Stimulated activated CD4-positive, alpha-beta T cell treated with anti-CD3 and anti-CD28 coated beads, Interleukin-1b, Interleukin-23, amount 100 ng/mL, for 4 hours (primary cell): Measurements from ENCODE around the gene SMIM10L1.

Source experiments
- DNase-seq, 2 donors: peaks; one replicate each; pipeline ENCODE4 v3.0.0-alpha.2; 2020; ENCODE audit warnings: low read depth in 2 of 2

Gene SMIM10L1

GRCh38 chr12:11171145-11171968 lies at the start of gene SMIM10L1:
Gene SMIM10L1, plus strand, starts transcription at chr12:11171194. Its CDS starts 163 bp downstream, at chr12:11171357.
- DNase-seq = peak; percentile 76 to 79

GRCh38 chr12:11130382-11130781 lies 40.6 kb upstream of the SMIM10L1 start:
- DNase-seq = no peak

- DNase-seq = no peak
These were observed 40.0 kb upstream of the SMIM10L1 start for GRCh38 chr12:11130999-11131398.

DNA sequence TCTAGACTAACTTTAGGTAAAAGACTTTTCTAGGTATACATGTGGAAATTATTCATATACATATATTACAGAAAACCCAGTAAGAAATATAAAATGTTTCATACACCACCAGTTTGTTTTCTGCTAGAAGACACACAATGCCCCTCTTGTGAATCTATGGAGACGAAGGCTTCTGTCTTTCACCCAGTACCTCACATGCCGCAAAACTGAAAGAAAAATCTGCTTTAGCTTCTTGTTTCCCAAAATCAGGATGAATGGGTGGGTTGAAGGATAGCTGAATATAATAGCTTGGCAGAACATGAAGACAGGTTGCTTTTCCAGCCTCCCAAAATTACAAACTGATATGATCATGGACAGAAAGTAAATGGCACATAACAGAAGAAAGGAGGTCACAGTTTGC lies 37.8 kb upstream of the SMIM10L1 start:
- no peak for DNase-seq

DNA sequence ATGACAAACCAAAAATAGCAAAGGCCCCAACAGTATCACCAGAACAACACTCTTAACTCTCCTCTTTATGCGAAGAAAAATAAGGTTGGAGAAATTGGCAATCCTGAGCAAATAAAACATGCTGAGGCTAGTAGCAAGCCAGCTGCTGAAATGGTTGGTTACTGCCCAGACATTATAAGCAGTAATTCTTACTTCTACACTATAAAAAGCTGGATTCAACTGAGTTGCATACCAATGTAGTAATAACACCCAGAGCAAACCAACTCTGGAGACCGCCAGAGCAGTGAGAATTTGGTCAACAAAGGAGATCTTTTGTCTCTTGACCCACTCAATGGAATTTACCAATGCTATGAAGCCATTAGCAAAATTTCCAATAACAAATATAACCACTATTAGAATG lies 37.2 kb upstream of the SMIM10L1 start:
- no peak for DNase-seq

DNA sequence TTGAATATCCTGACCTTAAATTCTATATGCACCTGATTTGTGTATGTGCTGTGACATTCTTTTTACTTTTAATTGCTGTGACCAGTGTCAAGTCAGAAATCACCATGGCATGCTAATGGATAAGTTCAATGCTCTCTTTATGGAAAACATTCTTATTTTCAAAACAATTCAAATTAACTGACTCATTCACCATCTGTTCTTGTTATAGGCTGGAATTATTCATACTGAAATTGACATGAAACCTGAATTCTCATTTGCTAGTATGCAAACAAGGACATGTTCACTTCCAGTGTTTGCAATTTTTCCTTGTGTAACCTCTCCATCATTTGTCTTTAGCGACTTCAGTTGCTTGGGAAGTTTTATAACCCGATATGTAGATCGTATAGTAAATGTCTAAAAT lies 36.7 kb upstream of the SMIM10L1 start, which contains the start of gene TAS2R30:
Gene TAS2R30, minus strand, starts transcription at position 340 of the 400 bp plus-strand sequence. CDS start 400 bp downstream, outside the sequence.
- DNase-seq = no peak

- no peak for DNase-seq
These were observed 34.9 kb upstream of the SMIM10L1 start for GRCh38 chr12:11136075-11136474.

DNA sequence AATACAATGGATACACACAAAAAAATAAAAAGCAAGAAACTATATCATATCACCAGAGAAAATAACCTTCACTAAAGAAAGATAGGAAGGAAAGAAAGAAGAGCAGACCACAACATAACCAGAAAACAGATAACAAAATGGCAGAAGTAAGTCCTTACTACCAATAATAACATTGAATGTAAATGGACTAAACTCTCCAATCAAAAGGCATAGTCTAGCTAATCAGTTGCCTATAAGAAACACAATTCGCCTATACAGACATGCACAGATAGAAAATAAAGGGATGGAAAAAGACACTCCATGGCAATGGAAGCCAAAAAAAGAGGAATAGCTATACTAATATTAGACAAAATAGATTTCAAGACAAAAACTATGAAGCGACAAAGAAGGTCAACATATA lies 27.6 kb upstream of the SMIM10L1 start:
- no peak for DNase-seq

DNA sequence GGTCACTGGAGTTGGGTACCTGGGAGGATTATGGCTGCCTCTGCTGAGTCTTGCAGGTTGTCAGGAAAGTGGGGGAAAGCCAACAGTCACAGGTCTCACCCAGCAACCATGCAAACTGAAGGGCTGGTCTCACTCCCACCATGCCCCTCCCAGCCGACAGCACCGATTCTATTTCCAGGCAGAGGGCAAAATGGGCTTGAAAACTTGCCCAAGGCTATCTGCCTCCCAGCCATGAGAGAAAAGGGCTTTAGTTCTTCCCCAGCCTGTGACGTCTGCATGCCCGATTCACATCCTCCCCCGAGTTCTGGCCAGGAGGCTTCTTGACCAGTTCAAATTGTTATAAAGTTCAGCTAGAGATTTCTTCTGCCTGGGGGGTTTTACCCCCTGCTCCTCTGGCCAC lies 26.7 kb upstream of the SMIM10L1 start:
- DNase-seq = no peak

GRCh38 chr12:11147420-11147819 lies 23.6 kb upstream of the SMIM10L1 start:
- no peak for DNase-seq

- no peak for DNase-seq
These were observed 20.2 kb upstream of the SMIM10L1 start for GRCh38 chr12:11150832-11151231.

GRCh38 chr12:11152725-11153124 lies 18.3 kb upstream of the SMIM10L1 start:
- DNase-seq = no peak

DNA sequence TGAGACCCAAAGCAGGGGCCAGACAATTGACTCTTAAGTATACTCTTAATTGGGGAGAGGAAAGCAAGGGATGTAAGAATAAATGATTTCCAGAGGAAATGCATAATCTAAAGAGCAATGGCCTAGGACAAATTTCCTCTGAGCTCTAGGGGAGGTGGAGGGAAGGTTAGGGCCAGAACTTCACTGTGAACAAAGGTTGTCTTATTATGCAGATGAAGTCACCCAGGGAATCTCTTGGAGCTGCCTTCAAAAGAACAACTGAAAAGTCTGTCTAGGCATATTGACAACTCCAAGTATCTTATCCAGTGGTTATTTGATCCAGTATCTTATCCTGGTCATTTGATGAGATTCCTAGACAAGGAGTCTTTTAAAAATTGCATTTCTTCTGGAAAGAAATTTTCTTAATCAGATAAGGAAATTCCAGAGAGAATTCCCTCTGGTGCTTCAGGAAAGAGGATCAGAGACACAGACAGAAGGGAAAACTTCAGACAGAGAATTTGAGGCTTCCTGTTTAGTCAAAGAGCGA lies 16.5 kb upstream of the SMIM10L1 start:
- DNase-seq = no peak

- DNase-seq = no peak
These were observed 12.0 kb upstream of the SMIM10L1 start for GRCh38 chr12:11158885-11159444.

DNA sequence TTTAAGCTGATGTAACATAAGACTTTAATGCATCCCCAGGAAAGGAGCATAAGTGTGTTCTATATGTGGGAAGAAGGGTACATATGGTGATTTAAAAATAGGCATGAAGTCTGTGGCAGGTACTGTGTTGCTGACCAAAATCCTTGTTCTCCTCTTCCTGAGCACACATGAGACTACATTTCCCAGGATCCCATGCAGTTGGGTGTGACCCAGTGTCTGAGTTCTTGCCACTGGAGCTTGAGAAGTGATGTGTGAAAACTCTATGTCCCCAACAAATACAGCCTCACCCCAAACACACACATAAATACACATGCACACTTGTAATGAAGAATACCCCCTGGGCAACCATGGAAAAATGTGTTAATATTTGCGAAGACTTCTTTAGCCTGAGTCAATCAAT lies 8.5 kb upstream of the SMIM10L1 start:
- DNase-seq = no peak

DNA sequence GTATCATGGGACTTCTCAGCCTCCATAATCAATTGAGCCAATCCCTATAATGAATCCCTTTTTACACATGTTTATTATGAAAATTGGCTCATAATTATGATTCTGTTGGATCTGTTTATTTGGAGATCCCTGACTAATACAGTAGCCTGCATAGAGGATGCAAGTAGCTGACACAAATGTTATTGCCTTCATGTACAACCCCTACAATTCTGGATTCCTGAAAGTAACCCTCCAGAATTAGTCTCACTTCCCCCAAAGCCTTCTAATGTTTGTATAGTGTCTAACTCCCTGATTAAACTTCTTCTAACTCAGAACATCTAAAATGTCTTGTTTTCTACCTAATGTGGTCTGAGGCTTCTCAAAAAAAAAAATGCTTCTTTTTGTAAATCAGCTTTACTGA lies 6.6 kb upstream of the SMIM10L1 start:
- no peak for DNase-seq

- DNase-seq = no peak
These were observed 4.7 kb upstream of the SMIM10L1 start for GRCh38 chr12:11166300-11166699.

GRCh38 chr12:11170810-11171144 lies 217 bp upstream of the SMIM10L1 start:
- no peak for DNase-seq

GRCh38 chr12:11171969-11172675 lies 1.1 kb downstream of the SMIM10L1 start:
- DNase-seq = no peak

- no peak for DNase-seq
These were observed 3.0 kb downstream of the SMIM10L1 start for GRCh38 chr12:11174022-11174421.

DNA sequence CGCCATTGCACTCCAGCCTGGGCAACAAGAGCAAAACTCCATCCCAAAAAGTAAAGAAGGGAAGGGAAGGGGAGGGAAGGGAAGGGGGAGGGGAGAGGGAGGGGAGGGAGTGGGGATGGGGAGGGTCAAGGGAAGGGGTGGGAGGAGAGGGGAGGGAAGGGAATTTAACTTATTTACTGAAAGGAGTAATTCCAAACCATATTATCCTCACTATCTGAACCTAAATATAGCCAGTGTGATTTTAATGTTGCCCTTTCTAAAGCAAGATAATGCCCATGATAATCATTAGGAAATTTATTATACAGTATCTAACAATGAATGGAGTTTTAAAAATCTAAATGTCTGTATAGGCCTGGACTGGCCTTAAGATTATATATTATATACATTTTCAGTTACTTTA lies 7.3 kb downstream of the SMIM10L1 start:
- no peak for DNase-seq

DNA sequence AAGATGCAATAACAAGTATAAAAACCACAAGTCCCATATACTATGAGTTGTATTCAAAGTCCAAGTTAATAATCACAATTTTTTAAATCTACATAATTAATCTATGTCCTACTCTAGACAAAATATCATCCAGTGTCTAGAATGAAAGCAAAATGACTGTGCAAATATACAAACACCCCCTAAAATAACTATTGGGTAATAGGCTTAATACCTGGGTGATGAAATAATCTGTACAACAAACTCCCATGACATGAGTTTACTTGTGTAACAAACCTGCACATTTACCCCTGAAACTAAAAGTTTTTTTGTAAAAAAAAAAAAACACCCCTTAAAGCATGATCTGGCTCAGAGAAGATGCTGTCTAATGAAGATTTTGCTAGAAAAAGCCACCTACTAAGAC lies 11.5 kb downstream of the SMIM10L1 start:
- no peak for DNase-seq

- DNase-seq = no peak
These were observed 12.0 kb downstream of the SMIM10L1 start for GRCh38 chr12:11183011-11183410.
